ENCODE results near the gene STXBP2. TPM values are rescaled to one million over a fixed set of nuclear protein-coding genes. Genes with fewer than 3 reads are reported as not detected.
"Not testable (repeated sequence)": the region's sequence is repeated elsewhere in the genome, so short reads cannot be mapped to it uniquely, and the experiment has no call there.

Gene STXBP2
- total RNA-seq, 1 experiment from 2014 or later, result 94.4 TPM

DNA sequence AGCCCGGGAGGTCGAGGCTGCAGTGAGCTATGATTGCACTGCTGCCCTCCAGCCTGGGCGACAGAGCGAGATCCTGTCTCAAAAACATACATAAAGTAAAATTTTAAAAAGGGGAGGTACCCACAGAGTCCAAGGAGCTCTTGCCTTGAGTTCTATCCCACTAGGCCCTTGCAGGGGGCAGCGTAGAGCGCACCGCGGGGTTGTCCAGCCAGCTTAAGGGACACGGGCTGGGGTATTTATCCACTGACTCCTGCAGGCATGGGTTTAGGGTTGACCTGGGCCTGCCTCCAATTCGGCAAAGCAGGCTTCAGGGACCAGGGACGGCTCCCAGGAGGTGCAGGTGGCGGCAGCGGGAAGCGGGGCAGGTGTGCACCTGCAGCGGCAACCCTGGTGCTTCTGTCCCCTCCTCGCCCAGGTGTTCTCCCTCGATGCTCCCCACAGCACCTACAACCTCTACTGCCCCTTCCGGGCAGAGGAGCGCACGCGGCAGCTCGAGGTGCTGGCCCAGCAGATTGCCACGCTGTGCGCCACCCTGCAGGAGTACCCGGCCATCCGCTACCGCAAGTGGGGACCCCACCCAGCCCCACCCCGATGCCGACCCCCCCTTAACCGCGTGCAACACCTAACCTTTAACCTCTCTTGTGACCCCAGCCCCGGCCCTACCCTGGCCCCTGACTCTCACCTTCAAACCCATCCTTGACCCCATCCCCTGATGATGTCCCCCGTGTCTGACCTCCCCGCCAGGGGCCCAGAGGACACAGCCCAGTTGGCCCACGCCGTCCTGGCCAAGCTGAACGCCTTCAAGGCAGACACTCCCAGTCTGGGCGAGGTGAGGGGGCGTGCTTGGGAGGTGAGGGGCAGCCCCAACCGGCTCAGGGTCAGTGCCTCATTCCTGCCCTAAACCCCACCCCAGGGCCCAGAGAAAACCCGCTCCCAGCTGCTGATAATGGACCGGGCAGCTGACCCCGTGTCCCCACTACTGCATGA is 4.7 kb downstream of the STXBP2 start:
- peaks cover 5% of the 10 kb centered on the region for H3K4me1 Mint-ChIP-seq (ENCODE audit: insufficient read depth, unreplicated experiment)
- peaks cover 12% of the 10 kb centered on the region for H3K36me3 Mint-ChIP-seq (ENCODE audit: insufficient read depth, unreplicated experiment)
- intact Hi-C loops (cut with micrococcal nuclease), result no loop called here
- DNase-seq (ENCODE audit: unreplicated experiment), result no peak
- H3K9me3 Mint-ChIP-seq (ENCODE audit: unreplicated experiment), result no peaks in the 10 kb centered on the region
- no peak overlapping the region for H3K4me3 Mint-ChIP-seq (ENCODE audit: unreplicated experiment)
- ChIA-PET POLR2A (no interaction called here), CTCF (interaction anchor here (0.5 to 2.0 kb wide), 5 partner anchors 9 to 39 kb away, joined by 3 to 11 read pairs (median 4); partner anchors contain the start of gene TRAPPC5)
- H3K27ac Mint-ChIP-seq (ENCODE audit: low read depth, unreplicated experiment), result no peak overlapping the region
- H3K27me3 Mint-ChIP-seq (ENCODE audit: insufficient read depth, unreplicated experiment), result no peaks in the 10 kb centered on the region
- TF ChIP-seq, protein P1, sequence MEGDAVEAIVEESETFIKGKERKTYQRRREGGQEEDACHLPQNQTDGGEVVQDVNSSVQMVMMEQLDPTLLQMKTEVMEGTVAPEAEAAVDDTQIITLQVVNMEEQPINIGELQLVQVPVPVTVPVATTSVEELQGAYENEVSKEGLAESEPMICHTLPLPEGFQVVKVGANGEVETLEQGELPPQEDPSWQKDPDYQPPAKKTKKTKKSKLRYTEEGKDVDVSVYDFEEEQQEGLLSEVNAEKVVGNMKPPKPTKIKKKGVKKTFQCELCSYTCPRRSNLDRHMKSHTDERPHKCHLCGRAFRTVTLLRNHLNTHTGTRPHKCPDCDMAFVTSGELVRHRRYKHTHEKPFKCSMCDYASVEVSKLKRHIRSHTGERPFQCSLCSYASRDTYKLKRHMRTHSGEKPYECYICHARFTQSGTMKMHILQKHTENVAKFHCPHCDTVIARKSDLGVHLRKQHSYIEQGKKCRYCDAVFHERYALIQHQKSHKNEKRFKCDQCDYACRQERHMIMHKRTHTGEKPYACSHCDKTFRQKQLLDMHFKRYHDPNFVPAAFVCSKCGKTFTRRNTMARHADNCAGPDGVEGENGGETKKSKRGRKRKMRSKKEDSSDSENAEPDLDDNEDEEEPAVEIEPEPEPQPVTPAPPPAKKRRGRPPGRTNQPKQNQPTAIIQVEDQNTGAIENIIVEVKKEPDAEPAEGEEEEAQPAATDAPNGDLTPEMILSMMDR (IDR thresholded peaks at IDR 0.05; ENCODE audit: unreplicated experiment), result no peak
- no TSS peak for BruUV-seq (replicated peaks)

DNA sequence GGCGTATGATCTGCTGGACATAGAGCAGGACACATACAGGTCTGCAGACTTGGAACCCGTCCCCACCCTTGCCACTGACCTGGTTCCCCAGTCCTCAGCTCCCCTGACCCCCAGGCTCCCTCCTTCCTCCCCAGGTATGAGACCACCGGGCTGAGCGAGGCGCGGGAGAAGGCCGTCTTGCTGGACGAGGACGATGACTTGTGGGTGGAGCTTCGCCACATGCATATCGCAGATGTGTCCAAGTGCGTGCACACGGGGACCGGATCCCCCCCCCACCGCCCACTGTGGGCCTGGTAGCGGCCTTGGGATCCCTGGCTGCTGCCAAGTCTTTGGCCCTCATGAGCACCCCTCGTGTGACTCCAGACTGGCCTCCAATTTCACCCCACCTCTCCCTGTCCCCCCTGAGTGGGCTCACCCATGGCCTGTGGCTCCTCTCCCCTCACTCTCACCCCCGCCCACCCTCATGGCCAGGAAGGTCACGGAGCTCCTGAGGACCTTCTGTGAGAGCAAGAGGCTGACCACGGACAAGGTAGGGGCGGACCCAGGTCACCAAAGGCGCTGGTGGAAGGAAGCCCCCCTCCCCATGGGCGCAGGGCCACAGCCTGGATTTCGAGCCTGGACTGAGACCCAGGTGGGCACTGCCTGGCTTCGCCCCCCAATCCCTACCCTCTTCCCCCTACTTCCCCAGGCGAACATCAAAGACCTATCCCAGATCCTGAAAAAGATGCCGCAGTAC is 5.6 kb downstream of the STXBP2 start:
- no peaks in the 10 kb centered on the region for H3K27me3 Mint-ChIP-seq (ENCODE audit: insufficient read depth, unreplicated experiment)
- DNase-seq (ENCODE audit: unreplicated experiment), result no peak
- no peaks in the 10 kb centered on the region for H3K9me3 Mint-ChIP-seq (ENCODE audit: unreplicated experiment)
- intact Hi-C loops (cut with micrococcal nuclease), result no loop called here
- H3K36me3 Mint-ChIP-seq (ENCODE audit: insufficient read depth, unreplicated experiment), result peaks cover 15% of the 10 kb centered on the region
- no peak overlapping the region for H3K4me3 Mint-ChIP-seq (ENCODE audit: unreplicated experiment)
- BruUV-seq (replicated peaks), result no TSS peak
- POLR2A ChIA-PET, result no interaction called here
- CTCF ChIA-PET, result interaction anchor here (0.5 to 2.0 kb wide), 3 partner anchors 8 to 38 kb away, joined by 3 to 11 read pairs (median 4); partner anchors contain the start of gene TRAPPC5
- TF ChIP-seq, protein P1 (IDR thresholded peaks at IDR 0.05; ENCODE audit: unreplicated experiment), result no peak
- H3K4me1 Mint-ChIP-seq (ENCODE audit: insufficient read depth, unreplicated experiment), result peaks cover 5% of the 10 kb centered on the region
- H3K27ac Mint-ChIP-seq (ENCODE audit: low read depth, unreplicated experiment), result no peak overlapping the region

DNA sequence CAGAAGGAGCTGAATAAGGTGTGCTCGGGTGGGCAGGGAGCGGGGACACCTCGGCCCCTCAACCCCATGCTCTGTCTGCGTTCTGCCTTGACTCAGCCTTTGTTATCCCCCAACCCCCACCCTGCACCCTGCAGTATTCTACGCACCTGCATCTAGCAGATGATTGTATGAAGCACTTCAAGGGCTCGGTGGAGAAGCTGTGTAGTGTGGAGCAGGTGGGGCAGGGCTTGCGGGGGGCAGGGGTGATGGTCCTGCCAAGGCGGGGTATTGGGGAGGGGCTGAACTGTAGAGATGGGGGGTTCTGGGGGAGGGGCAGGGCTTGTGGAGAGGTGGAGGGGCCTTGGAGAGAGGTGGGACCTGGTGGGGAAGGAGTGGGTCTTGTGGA is 6.1 kb downstream of the STXBP2 start:
- BruUV-seq (replicated peaks), result no TSS peak
- no peak for DNase-seq (ENCODE audit: unreplicated experiment)
- H3K27ac Mint-ChIP-seq (ENCODE audit: low read depth, unreplicated experiment), result no peak overlapping the region
- no peaks in the 10 kb centered on the region for H3K9me3 Mint-ChIP-seq (ENCODE audit: unreplicated experiment)
- TF ChIP-seq, protein P1 (IDR thresholded peaks at IDR 0.05; ENCODE audit: unreplicated experiment), result no peak
- H3K27me3 Mint-ChIP-seq (ENCODE audit: insufficient read depth, unreplicated experiment), result no peaks in the 10 kb centered on the region
- H3K4me3 Mint-ChIP-seq (ENCODE audit: unreplicated experiment), result no peak overlapping the region
- ChIA-PET POLR2A (no interaction called here), CTCF (interaction anchor here (1.6 kb wide), 1 partner anchor 9 kb away, joined by 4 read pairs; no protein-coding TSS in a partner anchor)
- peaks cover 19% of the 10 kb centered on the region for H3K36me3 Mint-ChIP-seq (ENCODE audit: insufficient read depth, unreplicated experiment)
- H3K4me1 Mint-ChIP-seq (ENCODE audit: insufficient read depth, unreplicated experiment), result peaks cover 5% of the 10 kb centered on the region
- intact Hi-C loops (cut with micrococcal nuclease), result no loop called here

DNA sequence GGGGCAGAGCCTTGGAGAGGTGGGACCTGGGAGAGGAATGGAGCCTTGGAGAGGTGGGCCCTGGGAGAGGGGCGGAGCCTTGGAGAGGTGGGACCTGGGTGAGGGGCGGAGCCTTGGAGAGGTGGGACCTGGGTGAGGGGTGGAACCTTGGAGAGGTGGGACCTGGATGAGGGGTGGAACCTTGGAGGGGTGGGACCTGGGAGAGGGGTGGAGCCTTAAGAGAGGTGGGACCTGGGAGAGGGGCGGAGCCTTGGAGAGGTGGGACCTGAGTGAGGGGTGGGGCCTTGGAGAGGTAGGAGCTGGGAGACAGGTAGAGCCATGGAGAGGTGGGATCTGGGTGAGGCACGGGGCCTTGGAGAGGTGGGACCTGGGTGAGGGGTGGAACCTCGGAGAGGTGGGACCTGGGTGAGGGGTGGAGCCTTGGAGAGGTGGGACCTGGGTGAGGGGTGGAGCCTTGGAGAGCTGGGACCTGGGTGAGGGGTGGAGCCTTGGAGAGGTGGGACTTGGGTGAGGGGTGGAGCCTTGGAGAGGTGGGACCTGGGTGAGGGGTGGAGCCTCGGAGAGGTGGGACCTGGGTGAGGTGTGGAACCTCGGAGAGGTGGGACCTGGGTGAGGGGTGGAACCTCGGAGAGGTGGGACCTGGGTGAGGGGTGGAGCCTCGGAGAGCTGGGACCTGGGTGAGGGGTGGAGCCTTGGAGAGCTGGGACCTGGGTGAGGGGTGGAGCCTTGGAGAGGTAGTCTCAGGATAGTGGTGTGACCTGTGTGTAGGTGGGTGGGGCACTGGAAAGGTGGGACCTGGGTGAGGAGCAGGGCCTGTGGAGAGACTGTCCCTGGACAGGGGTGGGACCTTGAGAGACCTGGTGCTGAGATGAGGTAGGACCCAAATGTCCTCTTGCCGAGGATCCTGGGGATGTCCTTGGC is 7.0 kb downstream of the STXBP2 start:
- H3K4me3 Mint-ChIP-seq (ENCODE audit: unreplicated experiment); BruUV-seq (replicated peaks); H3K9me3 Mint-ChIP-seq (ENCODE audit: unreplicated experiment); H3K27ac Mint-ChIP-seq (ENCODE audit: low read depth, unreplicated experiment); H3K4me1 Mint-ChIP-seq (ENCODE audit: insufficient read depth, unreplicated experiment); intact Hi-C loops (cut with micrococcal nuclease); H3K27me3 Mint-ChIP-seq (ENCODE audit: insufficient read depth, unreplicated experiment): not testable (repeated sequence)
- peak; percentile 43 for DNase-seq (ENCODE audit: unreplicated experiment)
- ChIA-PET POLR2A (interaction anchor here (1.1 kb wide), 1 partner anchor 25 kb away, joined by 3 read pairs; the partner anchor contains the start of gene RETN), CTCF (interaction anchor here (0.6 kb wide), 1 partner anchor 9 kb away, joined by 5 read pairs; no protein-coding TSS in a partner anchor)
- peaks cover 20% of the 10 kb centered on the region for H3K36me3 Mint-ChIP-seq (ENCODE audit: insufficient read depth, unreplicated experiment)

Data from MCF 10A (cell line).